OCI-LY1 (cell line): ENCODE results near the gene DET1.
"Not testable (repeated sequence)": the region's sequence is repeated elsewhere in the genome, so short reads cannot be mapped to it uniquely, and the experiment has no call there.

ENCODE experiments used
- H2AFZ ChIP-seq: fragments of 200-600 bp; sonication (generic), shearing (Covaris generic); 2 replicates; pipeline ENCODE4 v1.6.0; 2014; ENCODE audit warnings: antibody characterized with exemption, mild to moderate bottlenecking, low read length
- H3F3A ChIP-seq: fragments of 200-600 bp; sonication (generic), shearing (Covaris generic); 2 replicates; pipeline ENCODE4 v1.6.0; 2014; ENCODE audit warnings: mild to moderate bottlenecking, antibody characterized with exemption, low read length, moderate library complexity; ENCODE audit not compliant: insufficient read depth
- H3K27ac ChIP-seq: fragments of 200-600 bp; sonication (generic); 2 replicates; pipeline ENCODE4 v1.5.1; 2014; ENCODE audit warnings: low read length, mixed run types, mild to moderate bottlenecking, low read depth; ENCODE audit not compliant: poor library complexity, severe bottlenecking
- H3K27me3 ChIP-seq: fragments of 200-600 bp; sonication (generic); 2 replicates; pipeline ENCODE4 v1.6.0; 2014; ENCODE audit warnings: antibody characterized with exemption, mild to moderate bottlenecking, low read length, moderate library complexity; ENCODE audit not compliant: insufficient read depth
- H3K36me3 ChIP-seq: fragments of 200-600 bp; sonication (generic); 2 replicates; pipeline ENCODE4 v1.6.1; 2014; ENCODE audit warnings: mild to moderate bottlenecking, antibody characterized with exemption, low read length, moderate library complexity, mixed read lengths; ENCODE audit not compliant: insufficient read depth
- H3K4me1 ChIP-seq: fragments of 200-600 bp; sonication (generic); 2 replicates; pipeline ENCODE4 v1.5.1; 2014; ENCODE audit warnings: mild to moderate bottlenecking, low read length, moderate library complexity; ENCODE audit not compliant: insufficient read depth, severe bottlenecking
- H3K4me2 ChIP-seq: fragments of 200-600 bp; sonication (generic), shearing (Covaris generic); 2 replicates; pipeline ENCODE4 v1.6.1; 2014; ENCODE audit warnings: low read length
- H3K4me3 ChIP-seq: fragments of 200-600 bp; sonication (generic); 2 replicates; pipeline ENCODE4 v1.5.1; 2014; ENCODE audit warnings: low read length, low read depth, mild to moderate bottlenecking, mixed read lengths; ENCODE audit not compliant: poor library complexity, severe bottlenecking
- H3K79me2 ChIP-seq: fragments of 200-600 bp; shearing (Covaris generic); 2 replicates; pipeline ENCODE4 v1.6.1; 2016; ENCODE audit warnings: mixed run types, low read length, mixed read lengths; ENCODE audit not compliant: insufficient read depth
- H3K9ac ChIP-seq: fragments of 200-600 bp; sonication (generic), shearing (Covaris generic); 2 replicates; pipeline ENCODE4 v1.6.1; 2014; ENCODE audit warnings: mild to moderate bottlenecking, low read length, mixed read lengths
- H3K9me2 ChIP-seq: fragments of 200-600 bp; sonication (generic), shearing (Covaris generic); 2 replicates; pipeline ENCODE4 v1.6.1; 2014; ENCODE audit warnings: low read depth, mild to moderate bottlenecking, low read length, mixed read lengths
- H3K9me3 ChIP-seq: fragments of 200-600 bp; shearing (Covaris generic); 2 replicates; pipeline ENCODE4 v1.6.1; 2014; ENCODE audit warnings: low read length, mixed read lengths
- H4K20me1 ChIP-seq: fragments of 200-600 bp; sonication (generic), shearing (Covaris generic); 2 replicates; pipeline ENCODE4 v1.6.0; 2016; ENCODE audit warnings: mild to moderate bottlenecking, low read length; ENCODE audit not compliant: insufficient read depth
- EZH2 ChIP-seq: fragments of 200-600 bp; sonication (generic), shearing (Covaris generic); IDR thresholded peaks from 2 replicates; pipeline ENCODE4 v1.8.0; 2017; ENCODE audit warnings: borderline replicate concordance, mixed run types, mild to moderate bottlenecking, antibody characterized with exemption, low read length, moderate library complexity, mixed read lengths
- TF ChIP-seq, protein P1 (sequence below): fragments of 200-600 bp; sonication (generic), shearing (Covaris generic); IDR thresholded peaks from 2 replicates; pipeline ENCODE4 v1.5.1; 2017; ENCODE audit warnings: mild to moderate bottlenecking, antibody characterized with exemption, low read length, moderate library complexity, mixed read lengths

The DET1 gene

DNA sequence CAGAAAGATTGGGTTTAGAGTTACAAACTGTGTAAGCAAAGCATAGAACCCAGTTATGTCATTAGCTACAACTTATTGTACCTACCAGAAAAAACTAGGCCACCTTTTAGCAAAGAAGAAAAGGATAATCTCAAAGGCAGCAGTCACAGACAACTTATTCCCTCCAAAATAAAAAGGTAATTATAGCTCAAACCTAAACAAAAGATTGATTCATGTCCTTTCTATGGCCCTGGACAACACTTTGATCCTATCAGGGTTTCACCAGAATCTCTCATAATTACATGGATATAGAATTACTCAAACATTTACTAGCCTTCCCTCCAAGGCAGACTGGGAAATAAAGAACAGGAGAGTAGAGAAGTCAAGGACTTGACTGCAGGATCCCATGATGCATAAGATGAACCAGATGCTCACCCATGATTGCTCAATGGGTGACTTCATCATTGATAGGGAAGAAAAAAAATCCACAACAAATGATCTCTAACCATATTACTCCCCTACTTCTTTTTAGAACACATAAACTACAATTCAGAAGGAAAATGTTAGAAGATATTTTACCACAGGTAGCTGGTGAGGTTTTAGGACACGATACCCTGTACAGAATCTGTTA, 17.4 kb downstream of the DET1 start:
- H3K4me2 ChIP-seq, result no peak overlapping the region
- no peak overlapping the region for H2AFZ ChIP-seq
- H4K20me1 ChIP-seq, result no peaks in the 10 kb centered on the region
- H3K4me3 ChIP-seq, result no peak overlapping the region
- no peak overlapping the region for H3K9ac ChIP-seq
- no peaks in the 10 kb centered on the region for H3K9me2 ChIP-seq
- TF ChIP-seq EZH2, result no peak
- TF ChIP-seq, protein P1, sequence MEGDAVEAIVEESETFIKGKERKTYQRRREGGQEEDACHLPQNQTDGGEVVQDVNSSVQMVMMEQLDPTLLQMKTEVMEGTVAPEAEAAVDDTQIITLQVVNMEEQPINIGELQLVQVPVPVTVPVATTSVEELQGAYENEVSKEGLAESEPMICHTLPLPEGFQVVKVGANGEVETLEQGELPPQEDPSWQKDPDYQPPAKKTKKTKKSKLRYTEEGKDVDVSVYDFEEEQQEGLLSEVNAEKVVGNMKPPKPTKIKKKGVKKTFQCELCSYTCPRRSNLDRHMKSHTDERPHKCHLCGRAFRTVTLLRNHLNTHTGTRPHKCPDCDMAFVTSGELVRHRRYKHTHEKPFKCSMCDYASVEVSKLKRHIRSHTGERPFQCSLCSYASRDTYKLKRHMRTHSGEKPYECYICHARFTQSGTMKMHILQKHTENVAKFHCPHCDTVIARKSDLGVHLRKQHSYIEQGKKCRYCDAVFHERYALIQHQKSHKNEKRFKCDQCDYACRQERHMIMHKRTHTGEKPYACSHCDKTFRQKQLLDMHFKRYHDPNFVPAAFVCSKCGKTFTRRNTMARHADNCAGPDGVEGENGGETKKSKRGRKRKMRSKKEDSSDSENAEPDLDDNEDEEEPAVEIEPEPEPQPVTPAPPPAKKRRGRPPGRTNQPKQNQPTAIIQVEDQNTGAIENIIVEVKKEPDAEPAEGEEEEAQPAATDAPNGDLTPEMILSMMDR, result no peak
- H3K79me2 ChIP-seq, result no peaks in the 10 kb centered on the region
- H3K27me3 ChIP-seq, result no peaks in the 10 kb centered on the region
- H3K9me3 ChIP-seq, result no peaks in the 10 kb centered on the region
- H3F3A ChIP-seq, result no peaks in the 10 kb centered on the region
- H3K4me1 ChIP-seq, result no peaks in the 10 kb centered on the region
- no peak overlapping the region for H3K27ac ChIP-seq
- peaks cover 26% of the 10 kb centered on the region for H3K36me3 ChIP-seq

DNA sequence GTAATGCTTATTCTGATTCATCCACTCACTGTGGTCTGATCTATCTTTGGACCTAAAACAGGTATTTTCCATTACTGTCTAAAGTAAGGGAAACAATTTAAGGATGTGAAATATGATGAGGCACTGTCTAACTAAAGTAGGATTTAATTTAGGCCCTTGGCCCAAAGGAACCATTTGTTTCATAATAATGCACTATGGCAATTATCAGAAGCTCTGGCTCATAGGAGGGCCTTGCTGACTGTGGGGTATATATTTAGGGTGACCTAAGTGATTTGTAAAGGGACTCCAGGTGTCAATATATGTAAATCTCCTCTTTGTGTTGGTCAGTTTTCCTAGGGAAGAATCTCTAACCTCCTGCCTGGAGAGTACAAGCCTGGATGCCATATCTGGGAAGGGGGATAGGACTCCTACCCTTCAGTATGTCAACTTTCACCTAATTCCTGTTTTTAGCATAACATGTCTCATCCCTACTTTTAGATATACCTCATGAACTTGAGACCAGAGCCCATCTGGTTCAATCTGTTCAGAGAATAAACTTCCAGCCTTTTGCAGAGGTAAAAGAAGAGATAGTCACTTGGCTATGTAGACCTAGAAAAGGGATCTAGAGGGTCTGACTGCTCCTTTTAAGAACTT, 20.1 kb downstream of the DET1 start:
- Histone ChIP-seq H3K27me3 (no peaks in the 10 kb centered on the region), H3K9me3 (no peaks in the 10 kb centered on the region), H4K20me1 (no peaks in the 10 kb centered on the region), H3K9ac (no peak overlapping the region), H2AFZ (no peak overlapping the region), H3K79me2 (no peaks in the 10 kb centered on the region), H3K4me1 (no peaks in the 10 kb centered on the region), H3K4me3 (no peak overlapping the region), H3K27ac (no peak overlapping the region), H3K36me3 (peaks cover 25% of the 10 kb centered on the region), H3K9me2 (no peaks in the 10 kb centered on the region), H3F3A (no peaks in the 10 kb centered on the region), H3K4me2 (no peak overlapping the region)
- TF ChIP-seq EZH2, result no peak
- TF ChIP-seq, protein P1, result no peak

DNA sequence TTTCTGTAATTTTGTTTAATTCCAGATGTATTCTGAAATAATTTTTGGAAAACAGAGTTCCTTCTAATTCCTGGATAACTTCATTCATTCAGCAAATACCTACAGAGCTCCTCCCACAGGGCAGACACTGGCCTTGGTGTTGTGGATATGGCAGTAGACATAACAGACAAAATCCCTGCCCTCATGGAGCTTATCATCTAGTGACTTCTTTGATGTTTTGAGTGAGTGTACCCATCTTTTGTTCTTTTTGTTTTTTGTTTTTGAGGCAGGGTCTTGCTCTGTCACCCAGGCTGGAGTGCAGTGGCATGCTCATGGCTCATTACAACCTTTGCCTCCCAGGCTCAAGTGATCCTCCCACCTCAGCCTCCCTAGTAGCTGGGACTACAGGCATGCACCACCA, 21.1 kb downstream of the DET1 start:
- Histone ChIP-seq H3K9ac (no peak overlapping the region), H3K9me2 (no peaks in the 10 kb centered on the region), H3K36me3 (peaks cover 19% of the 10 kb centered on the region), H4K20me1 (no peaks in the 10 kb centered on the region), H3K9me3 (no peaks in the 10 kb centered on the region), H3K4me2 (no peak overlapping the region), H3K4me1 (no peaks in the 10 kb centered on the region), H3K79me2 (no peaks in the 10 kb centered on the region), H3F3A (no peaks in the 10 kb centered on the region), H3K4me3 (no peak overlapping the region), H2AFZ (no peak overlapping the region), H3K27ac (no peak overlapping the region), H3K27me3 (no peaks in the 10 kb centered on the region)
- no peak for TF ChIP-seq EZH2
- TF ChIP-seq, protein P1, result no peak

DNA sequence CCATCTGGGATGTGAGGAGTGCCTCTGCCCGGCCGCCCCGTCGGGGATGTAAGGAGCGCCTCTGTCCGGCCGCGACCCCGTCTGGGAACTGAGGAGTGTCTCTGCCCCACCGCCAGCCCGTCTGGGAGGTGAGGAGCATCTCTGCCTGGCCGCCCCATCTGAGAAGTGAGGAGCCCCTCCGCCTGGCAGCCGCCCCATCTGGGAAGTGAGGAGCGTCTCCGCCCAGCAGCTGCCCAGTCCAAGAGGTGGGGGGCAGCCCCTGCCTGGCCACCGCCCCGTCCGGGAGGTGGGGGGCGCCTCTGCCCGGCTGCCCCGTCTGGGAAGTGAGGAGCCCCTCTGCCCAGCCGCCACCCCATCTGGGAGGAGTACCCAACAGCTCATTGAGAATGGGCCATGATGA, 22.4 kb downstream of the DET1 start:
- H3K36me3 ChIP-seq, result peaks cover 19% of the 10 kb centered on the region
- not testable (repeated sequence) for H3K79me2 ChIP-seq, H3K27me3 ChIP-seq, H2AFZ ChIP-seq, H3K4me3 ChIP-seq, H3K4me2 ChIP-seq, H4K20me1 ChIP-seq, H3K9me2 ChIP-seq, H3K9ac ChIP-seq, H3K4me1 ChIP-seq, H3K27ac ChIP-seq, H3K9me3 ChIP-seq, H3F3A ChIP-seq
